ENCODE data around the gene ZNF618.

- TF ChIP-seq CTCF (IDR thresholded peaks at IDR 0.05) (no peak), POLR2A (IDR thresholded peaks at IDR 0.05) (no peak)
Observed at GRCh38 chr9:114054191-114054690, 178.1 kb downstream of the ZNF618 start.
